Epidermal melanocyte (primary cell): ENCODE measurements around the gene RASD1.

ENCODE experiments used
- DNase-seq: peaks from one replicate; pipeline ENCODE4 v3.0.0; 2011; ENCODE audit warnings: low spot score; ENCODE audit not compliant: insufficient read length

RASD1 gene

DNA sequence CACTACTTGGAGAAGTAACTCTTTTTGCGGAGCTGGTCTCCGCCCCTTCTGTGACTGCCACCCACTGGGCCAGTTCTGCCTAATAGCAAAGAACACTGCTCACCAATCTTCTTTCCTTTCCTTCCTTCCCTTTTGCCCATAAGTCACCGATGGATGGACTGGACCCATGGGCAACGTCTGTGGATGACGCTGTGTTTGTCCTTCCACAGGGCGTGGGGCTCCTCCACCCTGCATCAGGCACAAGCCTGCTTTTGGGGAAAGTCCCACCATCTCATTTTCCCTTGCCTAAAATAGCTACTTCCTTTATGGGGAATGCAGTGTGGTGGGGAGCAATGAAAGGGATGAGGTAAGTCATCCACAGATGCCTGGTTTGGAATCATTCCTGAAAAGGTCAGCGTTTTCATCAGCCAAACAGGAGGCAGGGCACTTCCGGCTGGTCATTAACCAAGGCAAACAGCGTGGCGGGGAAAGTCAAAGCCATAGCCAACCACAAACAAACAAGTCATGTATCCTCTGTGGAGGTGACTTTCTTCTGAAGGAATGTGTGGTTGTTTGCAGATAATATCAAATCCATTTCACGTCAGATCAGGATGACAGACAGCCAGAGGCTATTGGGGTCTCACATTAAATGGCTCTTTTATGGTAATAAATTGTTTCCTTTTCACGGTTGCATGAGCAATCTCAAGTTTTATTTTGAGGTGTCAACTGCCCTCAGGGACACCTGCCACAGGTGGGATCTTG is 50.1 kb downstream of the RASD1 start:
- peak; percentile 42 for DNase-seq

DNA sequence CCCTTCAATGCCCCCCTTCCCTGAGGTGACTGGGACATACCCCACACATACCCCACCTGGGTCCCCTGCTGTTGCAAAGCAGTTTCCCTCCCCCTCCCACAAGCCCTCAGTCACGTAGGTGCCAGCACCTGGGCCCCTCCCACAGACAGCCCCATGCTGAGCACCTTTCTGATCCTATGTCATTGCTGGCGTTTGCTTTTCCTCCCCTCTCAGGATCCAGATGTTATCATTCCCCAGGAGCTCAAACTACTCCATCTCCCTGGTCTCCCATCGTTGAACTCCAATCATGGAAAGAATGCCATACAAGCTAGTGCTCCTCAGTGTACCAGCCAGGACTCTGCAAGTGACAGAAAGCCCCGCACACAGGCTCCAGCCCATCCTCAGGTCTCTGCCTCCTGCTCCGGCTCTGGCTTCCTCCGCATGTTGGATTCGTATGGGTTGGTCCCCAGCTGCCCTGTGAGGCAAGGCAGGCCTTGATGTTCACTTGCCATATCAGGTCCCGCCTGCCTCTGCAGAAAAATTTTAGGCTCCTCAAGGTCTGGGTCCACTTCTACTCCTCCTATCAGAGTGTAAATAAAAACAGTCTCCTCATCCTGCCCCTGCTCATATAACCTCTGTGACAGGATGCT is 50.8 kb downstream of the RASD1 start:
- no peak for DNase-seq
